NCI-H2107 (cell line): ENCODE results near the gene PLXNC1.

ENCODE experiments used
- DNase-seq: peaks from one replicate; lab custom pipeline; 2025; lab: John Stamatoyannopoulos, UW

Gene PLXNC1

GRCh38 chr12:94180558-94181296 is 32.4 kb downstream of the PLXNC1 start:
- DNase-seq: no peak

- no peak for DNase-seq
Measured at GRCh38 chr12:94182986-94183707, 34.8 kb downstream of the PLXNC1 start.

GRCh38 chr12:94183708-94184379 is 35.5 kb downstream of the PLXNC1 start:
- DNase-seq: no peak

- no peak for DNase-seq
Measured at GRCh38 chr12:94184995-94185719, 36.8 kb downstream of the PLXNC1 start.

- no peak for DNase-seq
Measured at GRCh38 chr12:94185801-94186200, 37.4 kb downstream of the PLXNC1 start.

GRCh38 chr12:94186278-94187241 is 38.2 kb downstream of the PLXNC1 start:
- DNase-seq: peak; percentile 10

GRCh38 chr12:94187361-94187760 is 39.0 kb downstream of the PLXNC1 start:
- no peak for DNase-seq

- no peak for DNase-seq
Measured at GRCh38 chr12:94190623-94191022, 42.2 kb downstream of the PLXNC1 start.

- no peak for DNase-seq
Measured at GRCh38 chr12:94191023-94191422, 42.6 kb downstream of the PLXNC1 start.

- no peak for DNase-seq
Measured at GRCh38 chr12:94191811-94192210, 43.4 kb downstream of the PLXNC1 start.

- no peak for DNase-seq
Measured at GRCh38 chr12:94192506-94192905, 44.1 kb downstream of the PLXNC1 start.

- no peak for DNase-seq
Measured at GRCh38 chr12:94193168-94193567, 44.8 kb downstream of the PLXNC1 start.

GRCh38 chr12:94195483-94195882 is 47.1 kb downstream of the PLXNC1 start:
- no peak for DNase-seq

- no peak for DNase-seq
Measured at GRCh38 chr12:94198469-94198868, 50.1 kb downstream of the PLXNC1 start.

- no peak for DNase-seq
Measured at GRCh38 chr12:94198872-94199271, 50.5 kb downstream of the PLXNC1 start.

- DNase-seq: no peak
Measured at GRCh38 chr12:94200069-94200468, 51.7 kb downstream of the PLXNC1 start.

GRCh38 chr12:94200695-94201094 is 52.3 kb downstream of the PLXNC1 start:
- no peak for DNase-seq

- no peak for DNase-seq
Measured at GRCh38 chr12:94202245-94203180, 54.1 kb downstream of the PLXNC1 start.

- DNase-seq: no peak
Measured at GRCh38 chr12:94203181-94203546, 54.8 kb downstream of the PLXNC1 start.

- no peak for DNase-seq
Measured at GRCh38 chr12:94203796-94204195, 55.4 kb downstream of the PLXNC1 start.
